Fibroblast of lung (primary cell): ENCODE measurements around the gene CCDC146. TPM values are rescaled to one million over a fixed set of nuclear protein-coding genes. Genes with fewer than 3 reads are reported as not detected.
"Not testable (repeated sequence)": the region's sequence is repeated elsewhere in the genome, so short reads cannot be mapped to it uniquely, and the experiment has no call there.

Experiments used
- DNase-seq, 2 donors: peaks; one replicate each; pipeline versions ENCODE4 v3.0.0 to v3.0.0-alpha.2; 2010; ENCODE audit warnings: low read depth in 2 of 2
- H2AFZ ChIP-seq: 2 replicates; pipeline ENCODE4 v1.5.1; 2012; ENCODE audit warnings: low read length, control low read depth, inconsistent platforms
- H3K27ac ChIP-seq: 2 replicates; pipeline ENCODE4 v1.5.1; 2011; ENCODE audit warnings: low read length, control low read depth; ENCODE audit not compliant: insufficient read depth
- H3K27me3 ChIP-seq: 2 replicates; pipeline ENCODE4 v1.5.1; 2011; ENCODE audit warnings: mild to moderate bottlenecking, low read length; ENCODE audit not compliant: control insufficient read depth, insufficient read depth
- H3K36me3 ChIP-seq: 2 replicates; pipeline ENCODE4 v1.5.1; 2011; ENCODE audit warnings: low read length; ENCODE audit not compliant: control insufficient read depth, insufficient read depth
- H3K4me1 ChIP-seq: 2 replicates; pipeline ENCODE4 v1.5.1; 2011; ENCODE audit warnings: low read length; ENCODE audit not compliant: control insufficient read depth, insufficient read depth; ENCODE audit errors: extremely low read depth
- H3K4me2 ChIP-seq: 2 replicates; pipeline ENCODE4 v1.5.1; 2011; ENCODE audit warnings: low read length, control low read depth; ENCODE audit not compliant: insufficient read depth; ENCODE audit errors: extremely low read depth
- H3K4me3 ChIP-seq, 4 experiments: fragments of 200-600 bp in 1 of 4; sonication (generic) in 1 of 4; replicated peaks in 1 of 4; 2 replicates each; pipeline ENCODE4 v1.5.1; 2011 to 2016; ENCODE audit warnings: low read length in 4 of 4, low read depth in 3 of 4, mild to moderate bottlenecking in 3 of 4, control low read depth in 2 of 4, inconsistent platforms in 1 of 4, mixed read lengths in 1 of 4; ENCODE audit not compliant: insufficient read depth in 1 of 4; ENCODE audit errors: control extremely low read depth in 1 of 4
- H3K79me2 ChIP-seq: 2 replicates; pipeline ENCODE4 v1.5.1; 2012; ENCODE audit warnings: mild to moderate bottlenecking, low read length, inconsistent platforms; ENCODE audit not compliant: control insufficient read depth, insufficient read depth
- H3K9ac ChIP-seq: 2 replicates; pipeline ENCODE4 v1.5.1; 2011; ENCODE audit warnings: mild to moderate bottlenecking, low read length, control low read depth; ENCODE audit not compliant: insufficient read depth
- H3K9me3 ChIP-seq: 2 replicates; pipeline ENCODE4 v1.5.1; 2012; ENCODE audit warnings: low read depth, low read length; ENCODE audit not compliant: control insufficient read depth, insufficient read depth
- H4K20me1 ChIP-seq: 2 replicates; pipeline ENCODE4 v1.5.1; 2011; ENCODE audit warnings: low read length; ENCODE audit not compliant: control insufficient read depth, insufficient read depth; ENCODE audit errors: extremely low read depth
- polyA plus RNA-seq, 2 donors: library from polyadenylated mRNA; depleted of rRNA in 1 of 2; stranded (reverse) in 1 of 2; unstranded in 1 of 2; fragments of >200 nt; gene quantifications; 2 replicates each; pipeline ENCODE4 v1.2.1, GENCODE V29; 2011 to 2012; ENCODE audit warnings: missing spikeins in 1 of 2
- total RNA-seq: library from RNA; depleted of rRNA; stranded (reverse); fragments of >200 nt; gene quantifications from 2 replicates; pipeline ENCODE4 v1.2.1, GENCODE V29; 2014

CCDC146 gene
- total and polyA plus RNA-seq, 2 donors (not counting 1 experiment from before 2014, with no cell fraction given): 1.6 to 3.6 TPM

- DNase-seq: not testable (repeated sequence)
Measured at GRCh38 chr7:77082192-77082591, 40.2 kb upstream of the CCDC146 start.

GRCh38 chr7:77092301-77092700 is 30.1 kb upstream of the CCDC146 start:
- not testable (repeated sequence) for DNase-seq, H3K27ac ChIP-seq, H3K36me3 ChIP-seq, H3K79me2 ChIP-seq, H3K4me1 ChIP-seq, H4K20me1 ChIP-seq, H3K9ac ChIP-seq, H3K4me2 ChIP-seq, H3K9me3 ChIP-seq, H3K27me3 ChIP-seq, H3K4me3 ChIP-seq, H2AFZ ChIP-seq

More at GRCh38 chr7:77082192-77082591, 40.2 kb upstream of the CCDC146 start:
- H3K36me3 ChIP-seq, H3K4me2 ChIP-seq, H3K9me3 ChIP-seq, H3K27ac ChIP-seq, H3K9ac ChIP-seq, H2AFZ ChIP-seq, H3K4me1 ChIP-seq, H3K4me3 ChIP-seq, H3K79me2 ChIP-seq, H3K27me3 ChIP-seq, H4K20me1 ChIP-seq: not testable (repeated sequence)

- not testable (repeated sequence) for H2AFZ ChIP-seq, H3K27ac ChIP-seq, H3K9ac ChIP-seq
Measured at GRCh38 chr7:77100501-77100900, 21.9 kb upstream of the CCDC146 start.

GRCh38 chr7:77101187-77101586 is 21.2 kb upstream of the CCDC146 start:
- not testable (repeated sequence) for H3K27ac ChIP-seq, H3K27me3 ChIP-seq, H3K79me2 ChIP-seq, H3K36me3 ChIP-seq, H3K9ac ChIP-seq, H3K9me3 ChIP-seq, H3K4me2 ChIP-seq, H3K4me3 ChIP-seq, H4K20me1 ChIP-seq, H2AFZ ChIP-seq, H3K4me1 ChIP-seq
- DNase-seq: peak in 1 of 2 donors; percentile 4

More at GRCh38 chr7:77100501-77100900, 21.9 kb upstream of the CCDC146 start:
- not testable (repeated sequence) for H3K4me3 ChIP-seq, H3K9me3 ChIP-seq, H4K20me1 ChIP-seq, H3K4me2 ChIP-seq, H3K36me3 ChIP-seq, H3K4me1 ChIP-seq, H3K27me3 ChIP-seq, H3K79me2 ChIP-seq
- peak in 1 of 2 donors; percentile 12 for DNase-seq

GRCh38 chr7:77102671-77103070 is 19.7 kb upstream of the CCDC146 start:
- H3K27me3 ChIP-seq, H3K27ac ChIP-seq, H2AFZ ChIP-seq, H3K4me1 ChIP-seq, H3K9ac ChIP-seq, H3K79me2 ChIP-seq, H3K36me3 ChIP-seq, DNase-seq, H3K9me3 ChIP-seq, H4K20me1 ChIP-seq, H3K4me2 ChIP-seq, H3K4me3 ChIP-seq: not testable (repeated sequence)

- DNase-seq: peak in 1 of 2 donors; percentile 33
Measured at GRCh38 chr7:77105904-77106303, 16.5 kb upstream of the CCDC146 start.

GRCh38 chr7:77107659-77108058 is 14.8 kb upstream of the CCDC146 start:
- H3K27ac ChIP-seq, H3K27me3 ChIP-seq, H3K79me2 ChIP-seq, DNase-seq, H3K9me3 ChIP-seq, H4K20me1 ChIP-seq, H3K4me3 ChIP-seq, H3K9ac ChIP-seq, H3K4me2 ChIP-seq, H3K4me1 ChIP-seq, H2AFZ ChIP-seq, H3K36me3 ChIP-seq: not testable (repeated sequence)

More at GRCh38 chr7:77105904-77106303, 16.5 kb upstream of the CCDC146 start:
- not testable (repeated sequence) for H3K9me3 ChIP-seq, H3K36me3 ChIP-seq, H3K4me1 ChIP-seq, H3K27me3 ChIP-seq, H3K27ac ChIP-seq, H3K9ac ChIP-seq, H3K79me2 ChIP-seq, H3K4me2 ChIP-seq, H2AFZ ChIP-seq, H3K4me3 ChIP-seq, H4K20me1 ChIP-seq
